ENCODE data around the gene CLCN7.

The CLCN7 gene

GRCh38 chr16:1497014-1497598, 22.3 kb upstream of the CLCN7 start:
- no peaks in the 10 kb centered on the region for H3K9me3 ChIP-seq (ENCODE audit: control insufficient read depth, low read length)
- H3K23ac ChIP-seq (ENCODE audit: low read length in 2 of 2) = no peak overlapping the region
- H3K4me2 ChIP-seq (ENCODE audit: low read length, poor library complexity, severe bottlenecking) = no peak overlapping the region
- H4K91ac ChIP-seq (ENCODE audit: low read length) = no peak overlapping the region
- no peak overlapping the region for H2AK5ac ChIP-seq (ENCODE audit: low read length, severe bottlenecking)
- H3K27ac ChIP-seq (ENCODE audit: low read length, poor library complexity, severe bottlenecking) = no peak overlapping the region
- no peak overlapping the region for H3K18ac ChIP-seq (ENCODE audit: low read depth in 1 of 2, low read length in 2 of 2)
- H3K79me1 ChIP-seq (replicated peaks; ENCODE audit: low read length, poor library complexity, severe bottlenecking) = peaks cover 49% of the 10 kb centered on the region
- H3K4me3 ChIP-seq (ENCODE audit: insufficient read depth in 1 of 2, low read depth in 1 of 2, low read length in 2 of 2) = no peak overlapping the region
- H2BK12ac ChIP-seq (ENCODE audit: low read length in 2 of 2) = no peak overlapping the region
- H3K9ac ChIP-seq (ENCODE audit: low read length) = no peak overlapping the region
- H2AFZ ChIP-seq (ENCODE audit: low read depth, low read length) = no peak overlapping the region
- H4K8ac ChIP-seq (ENCODE audit: low read length) = no peak overlapping the region
- no peaks in the 10 kb centered on the region for H3K27me3 ChIP-seq (ENCODE audit: control insufficient read depth in 1 of 2, insufficient read depth in 1 of 2, low read length in 2 of 2)
- 93% methylated on average over 21 of the region's 21 CpGs for WGBS
- peaks cover 18% of the 10 kb centered on the region for H3K4me1 ChIP-seq (ENCODE audit: control insufficient read depth, insufficient read depth, low read depth, low read length)
- no peak overlapping the region for H2BK120ac ChIP-seq (ENCODE audit: low read depth, low read length)
- peaks cover 60 to 70% of the 10 kb centered on the region in 2 experiments for H3K36me3 ChIP-seq (ENCODE audit: control insufficient read depth in 1 of 2, insufficient read depth in 2 of 2, low read depth in 1 of 2, low read length in 2 of 2)
- no peak overlapping the region for H3K14ac ChIP-seq (ENCODE audit: low read length in 2 of 2)
- H3K4ac ChIP-seq (ENCODE audit: low read depth in 1 of 2, low read length in 2 of 2) = no peak overlapping the region
- H2BK5ac ChIP-seq (ENCODE audit: low read depth, low read length, poor library complexity, severe bottlenecking) = no peak overlapping the region
- DNase-seq = no peak
- H2BK15ac ChIP-seq (ENCODE audit: low read depth, poor library complexity, severe bottlenecking) = no peak overlapping the region

- no peak overlapping the region for H4K8ac ChIP-seq (ENCODE audit: low read length)
- H3K4me3 ChIP-seq (ENCODE audit: insufficient read depth in 1 of 2, low read depth in 1 of 2, low read length in 2 of 2) = no peak overlapping the region
- H2BK12ac ChIP-seq (ENCODE audit: low read length in 2 of 2) = no peak overlapping the region
- H3K79me1 ChIP-seq (replicated peaks; ENCODE audit: low read length, poor library complexity, severe bottlenecking) = peaks cover 47% of the 10 kb centered on the region
- no peak overlapping the region for H2AFZ ChIP-seq (ENCODE audit: low read depth, low read length)
- no peak overlapping the region for H3K27ac ChIP-seq (ENCODE audit: low read length, poor library complexity, severe bottlenecking)
- no peak overlapping the region for H3K14ac ChIP-seq (ENCODE audit: low read length in 2 of 2)
- no peak overlapping the region for H3K4me2 ChIP-seq (ENCODE audit: low read length, poor library complexity, severe bottlenecking)
- no peak overlapping the region for H2BK120ac ChIP-seq (ENCODE audit: low read depth, low read length)
- no peak overlapping the region for H2BK5ac ChIP-seq (ENCODE audit: low read depth, low read length, poor library complexity, severe bottlenecking)
- H2BK15ac ChIP-seq (ENCODE audit: low read depth, poor library complexity, severe bottlenecking) = no peak overlapping the region
- H3K9me3 ChIP-seq (ENCODE audit: control insufficient read depth, low read length) = no peaks in the 10 kb centered on the region
- no peak for DNase-seq
- peaks cover 53 to 64% of the 10 kb centered on the region in 2 experiments for H3K36me3 ChIP-seq (ENCODE audit: control insufficient read depth in 1 of 2, insufficient read depth in 2 of 2, low read depth in 1 of 2, low read length in 2 of 2)
- 97% methylated on average over 25 of the region's 25 CpGs for WGBS
- H3K4me1 ChIP-seq (ENCODE audit: control insufficient read depth, insufficient read depth, low read depth, low read length) = peaks cover 18% of the 10 kb centered on the region
- no peaks in the 10 kb centered on the region for H3K27me3 ChIP-seq (ENCODE audit: control insufficient read depth in 1 of 2, insufficient read depth in 1 of 2, low read length in 2 of 2)
- no peak overlapping the region for H2AK5ac ChIP-seq (ENCODE audit: low read length, severe bottlenecking)
- H3K4ac ChIP-seq (ENCODE audit: low read depth in 1 of 2, low read length in 2 of 2) = no peak overlapping the region
- H3K23ac ChIP-seq (ENCODE audit: low read length in 2 of 2) = no peak overlapping the region
- H3K18ac ChIP-seq (ENCODE audit: low read depth in 1 of 2, low read length in 2 of 2) = no peak overlapping the region
- H4K91ac ChIP-seq (ENCODE audit: low read length) = no peak overlapping the region
- H3K9ac ChIP-seq (ENCODE audit: low read length) = no peak overlapping the region
These were observed 21.6 kb upstream of the CLCN7 start for GRCh38 chr16:1496464-1496863.

- H2BK12ac ChIP-seq (ENCODE audit: low read length in 2 of 2) = no peak overlapping the region
- no peak overlapping the region for H3K9ac ChIP-seq (ENCODE audit: low read length)
- peaks cover 43% of the 10 kb centered on the region for H3K79me1 ChIP-seq (replicated peaks; ENCODE audit: low read length, poor library complexity, severe bottlenecking)
- H4K91ac ChIP-seq (ENCODE audit: low read length) = no peak overlapping the region
- H2AK5ac ChIP-seq (ENCODE audit: low read length, severe bottlenecking) = no peak overlapping the region
- no peak overlapping the region for H3K4me2 ChIP-seq (ENCODE audit: low read length, poor library complexity, severe bottlenecking)
- H3K4me1 ChIP-seq (ENCODE audit: control insufficient read depth, insufficient read depth, low read depth, low read length) = peaks cover 18% of the 10 kb centered on the region
- no peaks in the 10 kb centered on the region for H3K27me3 ChIP-seq (ENCODE audit: control insufficient read depth in 1 of 2, insufficient read depth in 1 of 2, low read length in 2 of 2)
- no peaks in the 10 kb centered on the region for H3K9me3 ChIP-seq (ENCODE audit: control insufficient read depth, low read length)
- H3K36me3 ChIP-seq (ENCODE audit: control insufficient read depth in 1 of 2, insufficient read depth in 2 of 2, low read depth in 1 of 2, low read length in 2 of 2) = peaks cover 47 to 58% of the 10 kb centered on the region in 2 experiments
- no peak overlapping the region for H3K4me3 ChIP-seq (ENCODE audit: insufficient read depth in 1 of 2, low read depth in 1 of 2, low read length in 2 of 2)
- no peak overlapping the region for H2BK5ac ChIP-seq (ENCODE audit: low read depth, low read length, poor library complexity, severe bottlenecking)
- no peak overlapping the region for H2AFZ ChIP-seq (ENCODE audit: low read depth, low read length)
- no peak overlapping the region for H3K27ac ChIP-seq (ENCODE audit: low read length, poor library complexity, severe bottlenecking)
- H4K8ac ChIP-seq (ENCODE audit: low read length) = no peak overlapping the region
- no peak overlapping the region for H3K4ac ChIP-seq (ENCODE audit: low read depth in 1 of 2, low read length in 2 of 2)
- no peak for DNase-seq
- H3K14ac ChIP-seq (ENCODE audit: low read length in 2 of 2) = no peak overlapping the region
- 96% methylated on average over 25 of the region's 25 CpGs for WGBS
- H2BK120ac ChIP-seq (ENCODE audit: low read depth, low read length) = no peak overlapping the region
- no peak overlapping the region for H2BK15ac ChIP-seq (ENCODE audit: low read depth, poor library complexity, severe bottlenecking)
- no peak overlapping the region for H3K18ac ChIP-seq (ENCODE audit: low read depth in 1 of 2, low read length in 2 of 2)
- no peak overlapping the region for H3K23ac ChIP-seq (ENCODE audit: low read length in 2 of 2)
These were observed 21.0 kb upstream of the CLCN7 start for GRCh38 chr16:1495889-1496262.

- Histone ChIP-seq H3K36me3 (ENCODE audit: control insufficient read depth in 1 of 2, insufficient read depth in 2 of 2, low read depth in 1 of 2, low read length in 2 of 2) (peaks cover 46 to 52% of the 10 kb centered on the region in 2 experiments), H4K8ac (ENCODE audit: low read length) (no peak overlapping the region), H2AFZ (ENCODE audit: low read depth, low read length) (no peak overlapping the region), H2BK120ac (ENCODE audit: low read depth, low read length) (no peak overlapping the region), H3K4me1 (ENCODE audit: control insufficient read depth, insufficient read depth, low read depth, low read length) (peaks cover 18% of the 10 kb centered on the region), H3K27me3 (ENCODE audit: control insufficient read depth in 1 of 2, insufficient read depth in 1 of 2, low read length in 2 of 2) (no peaks in the 10 kb centered on the region), H2BK12ac (ENCODE audit: low read length in 2 of 2) (no peak overlapping the region), H3K18ac (ENCODE audit: low read depth in 1 of 2, low read length in 2 of 2) (no peak overlapping the region), H2BK5ac (ENCODE audit: low read depth, low read length, poor library complexity, severe bottlenecking) (no peak overlapping the region), H3K23ac (ENCODE audit: low read length in 2 of 2) (no peak overlapping the region), H2AK5ac (ENCODE audit: low read length, severe bottlenecking) (no peak overlapping the region), H3K27ac (ENCODE audit: low read length, poor library complexity, severe bottlenecking) (no peak overlapping the region), H3K79me1 (replicated peaks; ENCODE audit: low read length, poor library complexity, severe bottlenecking) (peaks cover 40% of the 10 kb centered on the region), H3K4me3 (ENCODE audit: insufficient read depth in 1 of 2, low read depth in 1 of 2, low read length in 2 of 2) (no peak overlapping the region), H3K14ac (ENCODE audit: low read length in 2 of 2) (no peak overlapping the region), H4K91ac (ENCODE audit: low read length) (no peak overlapping the region), H3K9ac (ENCODE audit: low read length) (no peak overlapping the region), H2BK15ac (ENCODE audit: low read depth, poor library complexity, severe bottlenecking) (no peak overlapping the region), H3K4me2 (ENCODE audit: low read length, poor library complexity, severe bottlenecking) (no peak overlapping the region), H3K4ac (ENCODE audit: low read depth in 1 of 2, low read length in 2 of 2) (no peak overlapping the region), H3K9me3 (ENCODE audit: control insufficient read depth, low read length) (no peaks in the 10 kb centered on the region)
- no peak for DNase-seq
- WGBS = 96% methylated on average over 38 of the region's 39 CpGs
These were observed 20.5 kb upstream of the CLCN7 start for GRCh38 chr16:1495211-1495888.
